ENCODE data around the gene AFF1. TPM values are rescaled to one million over a fixed set of nuclear protein-coding genes. Genes with fewer than 3 reads are reported as not detected.
"Not testable (repeated sequence)": the region's sequence is repeated elsewhere in the genome, so short reads cannot be mapped to it uniquely, and the experiment has no call there.

Gene AFF1
- total and polyA plus RNA-seq, 7 experiments from 2014 or later, result 20.8 to 88.6 (median 66.8) TPM

- Mint-ChIP-seq H3K9me3 (no peaks in the 10 kb centered on the region), H3K27me3 (no peaks in the 10 kb centered on the region), H3K4me3 (peak overlapping the region in 1 of 10 donors; percentile 37), H3K27ac (peak overlapping the region in 2 of 9 donors; percentile 16 to 55), H3K36me3 (peaks cover 0 to 3% (median 0%) of the 10 kb centered on the region in 5 donors), H3K4me1 (peaks cover 22 to 60% (median 42%) of the 10 kb centered on the region in 7 donors)
- Histone ChIP-seq H3K4me3 (ENCODE audit: low read length) (no peak overlapping the region), H3K36me3 (ENCODE audit: control insufficient read depth in 2 of 3, insufficient read depth in 3 of 3, low read length in 3 of 3) (no peaks in the 10 kb centered on the region), H3K9me3 (ENCODE audit: control insufficient read depth in 2 of 3, low read length in 3 of 3) (no peaks in the 10 kb centered on the region), H3K4me1 (ENCODE audit: control insufficient read depth in 2 of 2, insufficient read depth in 2 of 2, low read length in 2 of 2) (peaks cover 4 to 9% of the 10 kb centered on the region in 2 donors), H3K27me3 (ENCODE audit: control insufficient read depth in 2 of 2, insufficient read depth in 2 of 2, low read length in 2 of 2) (no peaks in the 10 kb centered on the region), H3K27ac (ENCODE audit: low read depth, low read length) (no peak overlapping the region)
- intact Hi-C loops (cut with micrococcal nuclease), result loop anchor here in 1 of 2 donors (2.0 kb wide), 1 partner anchor 37 kb away; no protein-coding TSS in a partner anchor
- DNase-seq, result no peak
- CTCF ChIA-PET, result no interaction called here
- no peak for ATAC-seq
- POLR2A ChIA-PET, result no interaction called here
Observed at GRCh38 chr4:87035881-87036509, 101.2 kb downstream of the AFF1 start.

- no peak overlapping the region for H3K4me3 ChIP-seq (ENCODE audit: low read length)
- Mint-ChIP-seq H3K27ac (peak overlapping the region in 2 of 9 donors; percentile 14 to 55), H3K9me3 (no peaks in the 10 kb centered on the region), H3K4me3 (no peak overlapping the region), H3K27me3 (no peaks in the 10 kb centered on the region), H3K36me3 (peaks cover 0 to 3% (median 0%) of the 10 kb centered on the region in 5 donors), H3K4me1 (peaks cover 28 to 67% (median 48%) of the 10 kb centered on the region in 7 donors)
- H3K27ac ChIP-seq (ENCODE audit: low read depth, low read length), result no peak overlapping the region
- H3K4me1 ChIP-seq (ENCODE audit: control insufficient read depth in 2 of 2, insufficient read depth in 2 of 2, low read length in 2 of 2), result peaks cover 0 to 15% of the 10 kb centered on the region in 2 donors
- no peaks in the 10 kb centered on the region for H3K27me3 ChIP-seq (ENCODE audit: control insufficient read depth in 2 of 2, insufficient read depth in 2 of 2, low read length in 2 of 2)
- ATAC-seq (no peak), DNase-seq (no peak)
- H3K36me3 ChIP-seq (ENCODE audit: control insufficient read depth in 2 of 3, insufficient read depth in 3 of 3, low read length in 3 of 3), result no peaks in the 10 kb centered on the region
- ChIA-PET CTCF (no interaction called here), POLR2A (interaction anchor here (0.6 kb wide), 1 partner anchor 28 kb away, joined by 3 read pairs; no protein-coding TSS in a partner anchor)
- intact Hi-C loops (cut with micrococcal nuclease), result loop anchor here in 1 of 2 donors (2.0 kb wide), 1 partner anchor 36 kb away; no protein-coding TSS in a partner anchor
- H3K9me3 ChIP-seq (ENCODE audit: control insufficient read depth in 2 of 3, low read length in 3 of 3), result no peaks in the 10 kb centered on the region
Observed at GRCh38 chr4:87036713-87037112, 101.9 kb downstream of the AFF1 start.

- Mint-ChIP-seq H3K4me3 (peak overlapping the region in 1 of 10 donors; percentile 12), H3K27ac (peak overlapping the region in 4 of 9 donors; percentile 14 to 70 (median 50)), H3K4me1 (peaks cover 32 to 71% (median 53%) of the 10 kb centered on the region in 7 donors)
- intact Hi-C loops (cut with micrococcal nuclease), result loop anchor here in 1 of 2 donors (2.0 kb wide), 1 partner anchor 36 kb away; no protein-coding TSS in a partner anchor
- H3K4me3 ChIP-seq (ENCODE audit: low read length); CTCF ChIA-PET; H3K36me3 Mint-ChIP-seq; H3K27me3 ChIP-seq (ENCODE audit: control insufficient read depth in 2 of 2, insufficient read depth in 2 of 2, low read length in 2 of 2); H3K36me3 ChIP-seq (ENCODE audit: control insufficient read depth in 2 of 3, insufficient read depth in 3 of 3, low read length in 3 of 3); H3K9me3 ChIP-seq (ENCODE audit: control insufficient read depth in 2 of 3, low read length in 3 of 3); DNase-seq; ATAC-seq; H3K27me3 Mint-ChIP-seq; H3K27ac ChIP-seq (ENCODE audit: low read depth, low read length); H3K9me3 Mint-ChIP-seq: not testable (repeated sequence)
- POLR2A ChIA-PET, result interaction anchor here (0.6 kb wide), 1 partner anchor 29 kb away, joined by 3 read pairs; no protein-coding TSS in a partner anchor
- peaks cover 0 to 15% of the 10 kb centered on the region in 2 donors for H3K4me1 ChIP-seq (ENCODE audit: control insufficient read depth in 2 of 2, insufficient read depth in 2 of 2, low read length in 2 of 2)
Observed at GRCh38 chr4:87037171-87037570, 102.4 kb downstream of the AFF1 start.

GRCh38 chr4:87037671-87038334, 103.0 kb downstream of the AFF1 start:
- Histone ChIP-seq H3K27ac (ENCODE audit: low read depth, low read length) (no peak overlapping the region), H3K36me3 (ENCODE audit: control insufficient read depth in 2 of 3, insufficient read depth in 3 of 3, low read length in 3 of 3) (no peaks in the 10 kb centered on the region), H3K9me3 (ENCODE audit: control insufficient read depth in 2 of 3, low read length in 3 of 3) (no peaks in the 10 kb centered on the region), H3K27me3 (ENCODE audit: control insufficient read depth in 2 of 2, insufficient read depth in 2 of 2, low read length in 2 of 2) (no peaks in the 10 kb centered on the region), H3K4me3 (ENCODE audit: low read length) (no peak overlapping the region), H3K4me1 (ENCODE audit: control insufficient read depth in 2 of 2, insufficient read depth in 2 of 2, low read length in 2 of 2) (peaks cover 0 to 15% of the 10 kb centered on the region in 2 donors)
- Mint-ChIP-seq H3K9me3 (no peaks in the 10 kb centered on the region), H3K36me3 (peaks cover 0 to 5% (median 2%) of the 10 kb centered on the region in 5 donors), H3K27ac (peak overlapping the region in 3 of 9 donors; percentile 14 to 70 (median 62)), H3K27me3 (no peaks in the 10 kb centered on the region), H3K4me3 (peak overlapping the region in 2 of 10 donors; percentile 6 to 17), H3K4me1 (peaks cover 36 to 78% (median 59%) of the 10 kb centered on the region in 7 donors)
- ChIA-PET CTCF (no interaction called here), POLR2A (no interaction called here)
- intact Hi-C loops (cut with micrococcal nuclease), result loop anchor here in 1 of 2 donors (2.0 kb wide), 1 partner anchor 35 kb away; no protein-coding TSS in a partner anchor
- DNase-seq (no peak), ATAC-seq (no peak)

- Mint-ChIP-seq H3K4me3 (no peak overlapping the region), H3K27ac (peak overlapping the region in 3 of 9 donors; percentile 14 to 62 (median 17)), H3K4me1 (peaks cover 41 to 87% (median 60%) of the 10 kb centered on the region in 7 donors), H3K9me3 (no peaks in the 10 kb centered on the region), H3K27me3 (no peaks in the 10 kb centered on the region), H3K36me3 (peaks cover 0 to 5% (median 2%) of the 10 kb centered on the region in 5 donors)
- intact Hi-C loops (cut with micrococcal nuclease), result no loop called here
- DNase-seq (no peak), ATAC-seq (no peak)
- Histone ChIP-seq H3K27me3 (ENCODE audit: control insufficient read depth in 2 of 2, insufficient read depth in 2 of 2, low read length in 2 of 2) (no peaks in the 10 kb centered on the region), H3K4me3 (ENCODE audit: low read length) (no peak overlapping the region), H3K27ac (ENCODE audit: low read depth, low read length) (no peak overlapping the region), H3K36me3 (ENCODE audit: control insufficient read depth in 2 of 3, insufficient read depth in 3 of 3, low read length in 3 of 3) (no peaks in the 10 kb centered on the region), H3K4me1 (ENCODE audit: control insufficient read depth in 2 of 2, insufficient read depth in 2 of 2, low read length in 2 of 2) (peaks cover 0 to 11% of the 10 kb centered on the region in 2 donors), H3K9me3 (ENCODE audit: control insufficient read depth in 2 of 3, low read length in 3 of 3) (no peaks in the 10 kb centered on the region)
- ChIA-PET POLR2A (no interaction called here), CTCF (no interaction called here)
Observed at GRCh38 chr4:87038837-87039615, 104.2 kb downstream of the AFF1 start.

GRCh38 chr4:87041141-87041540, 106.3 kb downstream of the AFF1 start:
- Histone ChIP-seq H3K36me3 (ENCODE audit: control insufficient read depth in 2 of 3, insufficient read depth in 3 of 3, low read length in 3 of 3) (no peaks in the 10 kb centered on the region), H3K4me3 (ENCODE audit: low read length) (no peak overlapping the region), H3K4me1 (ENCODE audit: control insufficient read depth in 2 of 2, insufficient read depth in 2 of 2, low read length in 2 of 2) (peaks cover 0 to 11% of the 10 kb centered on the region in 2 donors), H3K27me3 (ENCODE audit: control insufficient read depth in 2 of 2, insufficient read depth in 2 of 2, low read length in 2 of 2) (no peaks in the 10 kb centered on the region), H3K9me3 (ENCODE audit: control insufficient read depth in 2 of 3, low read length in 3 of 3) (no peaks in the 10 kb centered on the region), H3K27ac (ENCODE audit: low read depth, low read length) (no peak overlapping the region)
- Mint-ChIP-seq H3K4me3 (peak overlapping the region in 2 of 10 donors; percentile 15 to 52), H3K27me3 (no peaks in the 10 kb centered on the region), H3K27ac (peak overlapping the region in 3 of 9 donors; percentile 16 to 24 (median 22)), H3K4me1 (peaks cover 35 to 71% (median 43%) of the 10 kb centered on the region in 7 donors), H3K9me3 (no peaks in the 10 kb centered on the region), H3K36me3 (peaks cover 0 to 5% (median 2%) of the 10 kb centered on the region in 5 donors)
- intact Hi-C loops (cut with micrococcal nuclease), result no loop called here
- no peak for DNase-seq
- CTCF ChIA-PET, result no interaction called here
- POLR2A ChIA-PET, result interaction anchor here (0.6 to 1.0 kb wide), 2 partner anchors 9 to 95 kb away, joined by 3 read pairs; no protein-coding TSS in a partner anchor
- ATAC-seq, result no peak

Measured in naive thymus-derived CD4-positive, alpha-beta T cell (primary cell).